GM21737 (cell line): Measurements from ENCODE around the gene PRDM8.
A peak's percentile ranks its signal among the peaks of the same experiment; 100 is the strongest.
"Not testable (repeated sequence)": the region's sequence is repeated elsewhere in the genome, so short reads cannot be mapped to it uniquely, and the experiment has no call there.

ENCODE experiments used
- ATAC-seq: cut with Tn5 transposase; IDR thresholded peaks from one replicate; pipeline ENCODE4 v1.9.1; 2021; ENCODE audit warnings: mild to moderate bottlenecking, moderate library complexity; ENCODE audit not compliant: unreplicated experiment

Gene PRDM8

DNA sequence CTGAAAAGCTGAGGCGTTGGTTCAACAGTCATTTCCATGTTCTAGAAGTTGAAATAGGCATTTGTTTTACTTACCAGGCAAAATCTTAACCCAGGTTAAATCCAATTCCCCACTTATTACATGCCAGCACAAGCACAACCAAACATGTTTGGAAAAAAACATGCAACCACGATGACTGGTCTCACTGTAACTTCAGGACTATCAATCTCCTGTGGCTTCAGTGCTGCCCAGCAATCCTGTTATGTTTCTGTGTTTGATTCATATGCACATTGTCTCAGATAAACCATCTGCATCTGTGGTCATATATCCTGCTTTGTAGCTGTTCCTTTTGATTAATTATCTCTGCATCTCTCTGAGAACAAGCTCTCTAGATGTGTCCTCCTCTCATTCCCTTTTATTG, 28.3 kb downstream of the PRDM8 start:
- no peak for ATAC-seq

DNA sequence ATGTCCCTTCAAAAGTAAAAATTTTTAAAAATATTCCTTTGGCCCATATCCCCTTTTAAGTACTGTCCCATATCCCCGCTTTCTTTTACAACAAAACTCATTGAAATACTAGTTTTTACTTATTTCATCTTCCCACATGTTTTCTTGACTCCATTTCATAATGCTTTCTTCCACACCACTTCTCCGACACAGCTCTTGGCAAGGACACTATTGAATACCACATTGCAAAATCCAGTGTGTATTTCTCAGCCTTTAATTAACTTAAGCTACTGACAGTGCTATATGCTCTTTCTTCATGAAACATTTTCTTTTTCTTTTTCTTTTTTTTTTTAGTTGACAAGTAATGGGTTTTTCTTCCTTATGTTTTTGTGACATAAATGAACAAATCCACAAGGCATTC, 28.8 kb downstream of the PRDM8 start:
- ATAC-seq = no peak

DNA sequence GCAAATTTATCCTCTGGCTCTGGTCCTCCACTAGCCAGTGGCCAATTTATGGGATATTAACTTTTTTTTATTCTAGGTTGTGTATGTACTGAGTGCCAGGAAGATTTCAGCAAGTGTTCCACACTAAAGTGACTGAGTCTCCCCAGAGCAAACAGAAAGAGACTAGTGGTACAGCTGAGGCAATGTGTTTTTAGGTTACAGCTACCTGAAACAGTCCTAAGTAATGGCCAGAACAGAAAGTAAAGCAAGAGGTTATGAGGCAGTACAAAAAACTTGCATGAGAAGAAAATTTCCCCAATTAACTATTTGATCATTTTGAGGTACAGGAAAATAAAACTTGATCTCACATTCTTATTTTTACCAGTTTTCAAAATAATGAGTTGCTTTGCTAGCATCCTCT, 31.2 kb downstream of the PRDM8 start:
- ATAC-seq = no peak

GRCh38 chr4:80229128-80229527, 31.8 kb downstream of the PRDM8 start:
- no peak for ATAC-seq

- peak; percentile 95 for ATAC-seq
Observed at GRCh38 chr4:80229590-80229989, 32.3 kb downstream of the PRDM8 start.

DNA sequence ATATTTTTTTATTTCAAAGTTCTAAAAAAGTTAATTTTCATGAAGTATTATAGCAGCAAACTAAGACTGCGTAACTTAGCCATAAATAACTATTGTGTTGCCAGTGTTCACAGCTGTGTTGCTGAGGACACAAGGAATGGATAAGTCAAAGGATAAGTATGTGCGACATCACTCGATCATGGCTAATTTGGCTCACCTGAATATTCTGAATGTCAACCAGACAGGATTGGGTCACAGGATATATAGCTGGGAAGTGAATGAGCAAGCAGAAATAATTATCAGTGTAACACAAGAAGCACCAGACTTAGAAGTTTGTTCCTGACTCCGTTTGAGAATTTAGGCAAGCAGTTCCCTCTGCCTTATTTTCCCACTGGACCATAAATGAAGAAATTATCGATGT, 33.9 kb downstream of the PRDM8 start:
- ATAC-seq = no peak

GRCh38 chr4:80232707-80233370, 35.5 kb downstream of the PRDM8 start:
- ATAC-seq = no peak

DNA sequence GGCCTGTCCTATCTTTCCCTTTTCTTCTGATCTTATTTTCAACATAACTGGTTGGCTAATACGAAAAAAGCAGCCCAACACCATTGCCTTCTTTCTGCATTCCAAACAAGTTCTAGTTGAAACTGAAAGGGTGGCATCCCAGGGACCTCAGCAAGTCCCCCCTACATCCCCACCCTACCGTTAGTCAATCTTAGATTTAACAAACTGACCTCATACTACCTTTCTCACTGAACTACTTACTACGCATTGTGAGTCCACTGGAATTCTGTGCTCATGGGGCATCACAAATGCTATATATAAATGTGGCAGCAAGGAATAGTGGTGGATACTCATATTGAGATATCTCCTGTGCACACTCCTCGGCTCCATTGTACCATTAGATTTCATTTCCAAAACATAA, 36.1 kb downstream of the PRDM8 start:
- no peak for ATAC-seq

GRCh38 chr4:80235451-80235850, 38.1 kb downstream of the PRDM8 start:
- no peak for ATAC-seq

- no peak for ATAC-seq
Observed at GRCh38 chr4:80237992-80238391, 40.7 kb downstream of the PRDM8 start.

GRCh38 chr4:80239480-80240150, 42.3 kb downstream of the PRDM8 start:
- no peak for ATAC-seq

GRCh38 chr4:80240976-80241375, 43.7 kb downstream of the PRDM8 start:
- ATAC-seq = no peak

GRCh38 chr4:80243274-80244018, 46.1 kb downstream of the PRDM8 start:
- ATAC-seq = no peak

- ATAC-seq = not testable (repeated sequence)
Observed at GRCh38 chr4:80247484-80247883, 50.2 kb downstream of the PRDM8 start.

GRCh38 chr4:80249144-80249543, 51.8 kb downstream of the PRDM8 start:
- no peak for ATAC-seq

DNA sequence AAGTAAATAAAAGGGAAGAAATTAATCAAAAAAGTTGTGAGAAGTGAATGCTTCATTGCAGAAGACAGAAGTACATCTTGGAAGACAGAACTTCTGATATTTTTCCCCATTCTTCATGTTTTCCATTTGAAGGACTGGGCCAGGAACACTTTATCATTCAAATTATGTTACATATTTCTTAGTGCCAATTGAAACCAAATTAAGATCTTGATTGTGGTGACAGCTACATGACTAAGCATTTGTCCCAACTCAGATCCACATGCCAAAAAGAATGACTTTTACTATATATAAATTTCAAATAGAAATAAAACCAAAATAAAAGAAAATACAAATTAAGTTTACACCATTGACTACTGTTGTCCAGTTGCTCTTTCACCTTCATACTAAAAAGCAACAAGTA, 55.1 kb downstream of the PRDM8 start:
- ATAC-seq = no peak

GRCh38 chr4:80252953-80253352, 55.6 kb downstream of the PRDM8 start:
- no peak for ATAC-seq

DNA sequence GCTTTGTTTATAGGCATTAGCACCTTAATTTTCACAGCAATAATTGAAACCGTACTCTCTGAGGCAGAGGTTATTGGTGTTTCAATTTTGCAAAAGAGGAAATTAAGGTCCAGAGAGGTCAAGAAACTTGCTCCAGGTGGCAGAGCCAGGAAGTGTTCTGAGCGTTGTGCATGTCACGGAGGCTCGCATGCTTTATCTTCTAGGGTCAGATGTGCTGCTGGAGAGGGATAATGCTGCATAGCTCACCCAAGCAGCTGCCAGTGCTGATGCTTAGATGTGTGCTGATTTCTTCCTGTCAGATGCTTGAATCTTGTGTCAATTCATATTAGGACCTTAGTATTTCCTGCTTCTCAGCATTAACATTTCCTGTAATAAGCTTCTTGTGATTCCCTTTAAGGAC, 56.2 kb downstream of the PRDM8 start:
- no peak for ATAC-seq
